MM.1S (cell line): ENCODE measurements around the gene TPD52L2.

Experiments
- DNase-seq: peaks from one replicate; pipeline ENCODE4 v3.0.0-alpha.2; 2015
- H2AFZ ChIP-seq: fragments of 300-600 bp; sonication (generic); 2 replicates; pipeline ENCODE4 v1.6.0; 2016; ENCODE audit warnings: antibody characterized with exemption, low read length
- H3F3A ChIP-seq: fragments of 300-600 bp; sonication (generic); 2 replicates; pipeline ENCODE4 v1.6.1; 2016; ENCODE audit warnings: mild to moderate bottlenecking, antibody characterized with exemption, low read length, moderate library complexity, mixed read lengths; ENCODE audit not compliant: insufficient read depth
- H3K27ac ChIP-seq: fragments of 300-600 bp; sonication (generic); 2 replicates; pipeline ENCODE4 v1.5.1; 2016; ENCODE audit warnings: mild to moderate bottlenecking, low read length
- H3K27me3 ChIP-seq: fragments of 300-600 bp; sonication (generic); replicated peaks from 2 replicates; pipeline ENCODE4 v1.6.0; 2016; ENCODE audit warnings: low read length; ENCODE audit not compliant: insufficient read depth
- H3K36me3 ChIP-seq: fragments of 300-600 bp; sonication (generic); replicated peaks from 2 replicates; pipeline ENCODE4 v1.6.1; 2016; ENCODE audit warnings: mild to moderate bottlenecking, low read length, mixed read lengths; ENCODE audit not compliant: insufficient read depth
- H3K4me1 ChIP-seq: fragments of 300-600 bp; sonication (generic); 2 replicates; pipeline ENCODE4 v1.6.1; 2016; ENCODE audit warnings: low read length, mixed read lengths
- H3K4me2 ChIP-seq: fragments of 300-600 bp; sonication (generic); 2 replicates; pipeline ENCODE4 v1.6.0; 2016; ENCODE audit warnings: low read depth, low read length
- H3K4me3 ChIP-seq: fragments of 300-600 bp; sonication (generic); 2 replicates; pipeline ENCODE4 v1.5.1; 2016; ENCODE audit warnings: low read length, mixed read lengths
- H3K79me2 ChIP-seq: fragments of 300-600 bp; sonication (generic); 2 replicates; pipeline ENCODE4 v1.6.1; 2016; ENCODE audit warnings: mixed run types, low read length, mixed read lengths
- H3K9ac ChIP-seq: fragments of 300-600 bp; sonication (generic); 2 replicates; pipeline ENCODE4 v1.6.1; 2016; ENCODE audit warnings: low read length, mixed read lengths
- H3K9me2 ChIP-seq: fragments of 300-600 bp; sonication (generic); replicated peaks from 2 replicates; pipeline ENCODE4 v1.6.1; 2016; ENCODE audit warnings: mild to moderate bottlenecking, low read length, mixed read lengths; ENCODE audit not compliant: insufficient read depth
- H3K9me3 ChIP-seq: fragments of 300-600 bp; sonication (generic); replicated peaks from 2 replicates; pipeline ENCODE4 v1.6.1; 2016; ENCODE audit warnings: mild to moderate bottlenecking, low read length, mixed read lengths; ENCODE audit not compliant: insufficient read depth
- H4K20me1 ChIP-seq: fragments of 300-600 bp; sonication (generic); 2 replicates; pipeline ENCODE4 v1.6.1; 2016; ENCODE audit warnings: mild to moderate bottlenecking, low read length, moderate library complexity, mixed read lengths; ENCODE audit not compliant: insufficient read depth
- CTCF ChIP-seq: fragments of 300-600 bp; sonication (generic); IDR thresholded peaks from 2 replicates; pipeline ENCODE4 v1.5.1; 2016; ENCODE audit warnings: antibody characterized with exemption, low read length, mixed read lengths
- EZH2 ChIP-seq: fragments of 300-600 bp; sonication (generic); optimal IDR thresholded peaks from 2 replicates; pipeline ENCODE3; 2017; ENCODE audit warnings: low read depth, mild to moderate bottlenecking, antibody characterized with exemption, low read length, mixed read lengths
- EZH2phosphoT487 ChIP-seq: fragments of 300-600 bp; sonication (generic); IDR thresholded peaks from 2 replicates; pipeline ENCODE4 v1.6.1; 2018; ENCODE audit warnings: antibody characterized with exemption, low read length

Gene TPD52L2

GRCh38 chr20:63843222-63843621 lies 21.8 kb upstream of the TPD52L2 start:
- H3K4me2 ChIP-seq = no peak overlapping the region
- TF ChIP-seq CTCF = no peak
- TF ChIP-seq EZH2phosphoT487 = no peak
- TF ChIP-seq EZH2 = no peak
- no peak overlapping the region for H3K27ac ChIP-seq

GRCh38 chr20:63843778-63844177 lies 21.3 kb upstream of the TPD52L2 start:
- TF ChIP-seq EZH2 = no peak
- no peak for TF ChIP-seq CTCF
- no peak for TF ChIP-seq EZH2phosphoT487
- no peak for DNase-seq
- no peak overlapping the region for H2AFZ ChIP-seq
- H3K4me3 ChIP-seq = no peak overlapping the region
- H3K4me2 ChIP-seq = no peak overlapping the region
- no peaks in the 10 kb centered on the region for H3K9me3 ChIP-seq
- no peak overlapping the region for H3K9ac ChIP-seq
- no peaks in the 10 kb centered on the region for H4K20me1 ChIP-seq
- no peaks in the 10 kb centered on the region for H3F3A ChIP-seq
- no peaks in the 10 kb centered on the region for H3K36me3 ChIP-seq
- H3K4me1 ChIP-seq = no peaks in the 10 kb centered on the region
- H3K27ac ChIP-seq = no peak overlapping the region
- no peaks in the 10 kb centered on the region for H3K9me2 ChIP-seq
- no peaks in the 10 kb centered on the region for H3K79me2 ChIP-seq
- peaks cover 80% of the 10 kb centered on the region for H3K27me3 ChIP-seq

More at GRCh38 chr20:63843222-63843621, 21.8 kb upstream of the TPD52L2 start:
- DNase-seq = no peak
- Histone ChIP-seq H4K20me1 (no peaks in the 10 kb centered on the region), H3K4me1 (no peaks in the 10 kb centered on the region), H3K36me3 (no peaks in the 10 kb centered on the region), H3K9me2 (no peaks in the 10 kb centered on the region), H3K79me2 (no peaks in the 10 kb centered on the region), H2AFZ (no peak overlapping the region), H3K4me3 (no peak overlapping the region), H3K9ac (no peak overlapping the region), H3F3A (no peaks in the 10 kb centered on the region), H3K27me3 (peaks cover 79% of the 10 kb centered on the region), H3K9me3 (no peaks in the 10 kb centered on the region)

- peaks cover 75% of the 10 kb centered on the region for H3K27me3 ChIP-seq
- H3K27ac ChIP-seq = no peak overlapping the region
- H4K20me1 ChIP-seq = no peaks in the 10 kb centered on the region
- no peaks in the 10 kb centered on the region for H3K4me1 ChIP-seq
- no peaks in the 10 kb centered on the region for H3K36me3 ChIP-seq
- H3K4me2 ChIP-seq = no peak overlapping the region
- H3K9ac ChIP-seq = no peak overlapping the region
- no peaks in the 10 kb centered on the region for H3K79me2 ChIP-seq
- TF ChIP-seq EZH2 (no peak), EZH2phosphoT487 (no peak), CTCF (no peak)
- DNase-seq = no peak
- H2AFZ ChIP-seq = no peak overlapping the region
- no peaks in the 10 kb centered on the region for H3F3A ChIP-seq
- no peak overlapping the region for H3K4me3 ChIP-seq
- H3K9me2 ChIP-seq = no peaks in the 10 kb centered on the region
- H3K9me3 ChIP-seq = no peaks in the 10 kb centered on the region
Observed at GRCh38 chr20:63844511-63844991, 20.5 kb upstream of the TPD52L2 start.
